ENCODE results near the gene CHD9.
A peak's percentile ranks its signal among the peaks of the same experiment; 100 is the strongest.
"Not testable (repeated sequence)": the region's sequence is repeated elsewhere in the genome, so short reads cannot be mapped to it uniquely, and the experiment has no call there.

CHD9 gene, protein sequence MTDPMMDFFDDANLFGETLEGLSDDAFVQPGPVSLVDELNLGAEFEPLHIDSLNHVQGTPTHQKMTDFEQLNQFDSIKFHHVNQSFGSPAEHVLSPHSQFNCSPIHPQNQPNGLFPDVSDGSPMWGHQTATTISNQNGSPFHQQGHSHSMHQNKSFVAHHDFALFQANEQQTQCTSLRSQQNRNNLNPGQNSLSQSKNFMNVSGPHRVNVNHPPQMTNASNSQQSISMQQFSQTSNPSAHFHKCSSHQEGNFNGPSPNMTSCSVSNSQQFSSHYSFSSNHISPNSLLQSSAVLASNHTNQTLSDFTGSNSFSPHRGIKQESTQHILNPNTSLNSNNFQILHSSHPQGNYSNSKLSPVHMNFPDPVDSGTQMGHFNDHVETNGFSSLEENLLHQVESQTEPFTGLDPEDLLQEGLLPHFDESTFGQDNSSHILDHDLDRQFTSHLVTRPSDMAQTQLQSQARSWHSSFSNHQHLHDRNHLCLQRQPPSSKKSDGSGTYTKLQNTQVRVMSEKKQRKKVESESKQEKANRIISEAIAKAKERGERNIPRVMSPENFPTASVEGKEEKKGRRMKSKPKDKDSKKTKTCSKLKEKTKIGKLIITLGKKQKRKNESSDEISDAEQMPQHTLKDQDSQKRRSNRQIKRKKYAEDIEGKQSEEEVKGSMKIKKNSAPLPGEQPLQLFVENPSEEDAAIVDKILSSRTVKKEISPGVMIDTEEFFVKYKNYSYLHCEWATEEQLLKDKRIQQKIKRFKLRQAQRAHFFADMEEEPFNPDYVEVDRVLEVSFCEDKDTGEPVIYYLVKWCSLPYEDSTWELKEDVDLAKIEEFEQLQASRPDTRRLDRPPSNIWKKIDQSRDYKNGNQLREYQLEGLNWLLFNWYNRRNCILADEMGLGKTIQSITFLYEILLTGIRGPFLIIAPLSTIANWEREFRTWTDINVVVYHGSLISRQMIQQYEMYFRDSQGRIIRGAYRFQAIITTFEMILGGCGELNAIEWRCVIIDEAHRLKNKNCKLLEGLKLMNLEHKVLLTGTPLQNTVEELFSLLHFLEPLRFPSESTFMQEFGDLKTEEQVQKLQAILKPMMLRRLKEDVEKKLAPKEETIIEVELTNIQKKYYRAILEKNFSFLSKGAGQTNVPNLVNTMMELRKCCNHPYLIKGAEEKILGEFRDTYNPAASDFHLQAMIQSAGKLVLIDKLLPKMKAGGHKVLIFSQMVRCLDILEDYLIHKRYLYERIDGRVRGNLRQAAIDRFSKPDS (N-terminal part only)

DNA sequence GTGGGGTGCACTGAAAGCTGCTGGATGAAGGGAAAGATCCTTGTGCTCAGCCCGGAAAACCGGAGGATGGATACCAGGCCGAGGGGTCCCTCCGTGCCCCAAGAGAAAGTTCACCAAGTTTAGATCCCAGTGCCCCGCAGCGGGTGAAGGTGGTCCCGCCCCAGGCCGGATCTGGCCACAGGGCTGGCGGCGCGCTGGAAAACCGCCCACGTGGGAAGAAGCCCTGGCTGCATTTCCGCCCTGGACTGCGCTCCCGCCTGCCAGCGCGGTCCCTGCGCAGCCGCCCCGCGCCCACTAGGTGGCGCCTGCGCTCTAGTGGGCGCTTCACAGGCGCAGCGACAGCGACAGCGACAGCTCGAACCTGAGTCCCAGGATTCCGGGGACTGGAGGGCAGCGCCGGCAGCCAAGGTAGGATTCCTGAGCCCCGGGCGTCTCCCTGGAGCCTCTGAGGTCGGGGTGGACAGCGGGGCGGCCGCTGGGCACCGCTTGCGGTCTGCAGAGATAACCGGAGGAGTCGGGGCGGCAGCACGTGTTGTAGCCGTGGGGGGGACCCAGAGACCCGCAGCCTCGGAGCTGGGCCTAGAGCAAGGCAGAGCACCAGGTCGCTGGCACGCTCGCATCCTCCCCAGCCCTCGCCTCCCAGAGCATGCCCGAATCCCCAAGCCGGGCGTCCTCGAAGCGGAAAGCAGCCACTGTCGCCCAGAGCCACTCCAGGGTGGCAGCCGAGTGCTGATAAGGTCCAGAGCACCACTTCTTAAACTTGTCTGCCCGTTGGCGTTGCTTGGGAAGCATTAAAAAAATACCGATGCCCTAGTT, at the start of gene CHD9:
CHD9 (plus strand) TSS at position 322 of the 816 bp plus-strand sequence. CDS start 101,099 bp downstream, outside the sequence.
- peak; percentile 40 to 64 (median 50) for DNase-seq (ENCODE audit: low read depth in 2 of 3, low spot score in 2 of 3)

DNA sequence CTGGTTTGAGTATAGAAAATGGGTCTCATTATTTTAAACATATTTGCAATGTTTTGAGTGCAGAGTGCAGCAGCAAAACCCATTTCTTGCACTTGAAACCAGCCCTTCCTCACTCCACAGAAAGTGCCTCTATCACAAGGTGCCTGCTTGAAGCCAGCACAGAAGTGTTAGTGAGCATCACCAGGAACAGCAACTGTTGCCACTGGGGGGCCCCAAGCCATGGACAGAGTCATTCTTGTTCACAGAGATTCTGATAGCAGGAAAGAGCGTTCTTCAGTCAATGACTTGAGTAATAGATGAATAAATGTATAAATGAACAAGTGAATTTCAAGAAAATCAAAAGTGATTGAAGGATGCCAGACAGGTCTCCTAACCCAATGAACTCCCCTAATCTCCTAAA, 47.7 kb upstream of the CHD9 start:
- DNase-seq (ENCODE audit: low read depth in 2 of 3, low spot score in 2 of 3): no peak

- no peak for DNase-seq (ENCODE audit: low read depth in 2 of 3, low spot score in 2 of 3)
These were observed 40.5 kb upstream of the CHD9 start for GRCh38 chr16:53014287-53014686.

GRCh38 chr16:53018834-53019416, 35.9 kb upstream of the CHD9 start:
- DNase-seq (ENCODE audit: low read depth in 2 of 3, low spot score in 2 of 3): no peak

DNA sequence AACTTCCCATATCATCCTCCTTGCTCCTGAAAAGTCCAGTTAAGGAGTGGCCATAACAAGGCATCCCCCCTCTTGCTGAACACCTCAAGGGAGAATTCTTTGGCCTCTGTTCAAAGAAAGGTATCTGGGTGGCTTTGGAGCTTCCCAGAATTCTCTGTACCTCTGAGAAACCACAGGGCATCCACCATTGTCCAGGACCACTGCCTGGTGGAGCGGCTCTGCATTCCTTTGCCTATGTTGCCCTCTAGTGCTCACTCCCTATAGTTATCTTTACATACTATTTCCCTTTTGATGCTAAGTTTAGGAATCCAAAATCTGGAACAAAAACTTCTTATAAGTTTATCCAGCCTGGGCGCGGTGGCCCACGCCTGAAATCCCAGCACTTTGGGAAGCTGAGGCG, 32.4 kb upstream of the CHD9 start:
- DNase-seq (ENCODE audit: low read depth in 2 of 3, low spot score in 2 of 3): no peak

- DNase-seq (ENCODE audit: low read depth in 2 of 3, low spot score in 2 of 3): no peak
These were observed 30.7 kb upstream of the CHD9 start for GRCh38 chr16:53024045-53024444.

DNA sequence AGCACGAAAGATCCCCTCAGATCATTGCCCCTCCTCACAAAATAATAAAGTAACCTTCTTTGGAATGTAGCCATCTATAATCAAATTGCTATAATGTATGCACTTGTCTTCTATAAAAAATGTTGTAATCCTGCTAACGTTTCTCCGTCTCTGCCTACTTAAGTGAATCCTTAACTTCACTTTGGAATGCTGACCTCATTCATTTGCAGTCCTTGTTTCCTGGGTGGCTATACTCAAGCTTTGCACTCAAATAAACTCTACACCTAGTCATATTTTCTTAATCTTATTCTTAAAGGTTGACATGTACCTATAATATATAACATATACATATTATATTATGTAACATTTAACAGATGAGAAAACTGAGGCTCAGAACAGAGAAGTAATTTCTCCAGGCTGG, 24.8 kb upstream of the CHD9 start:
- no peak for DNase-seq (ENCODE audit: low read depth in 2 of 3, low spot score in 2 of 3)

DNA sequence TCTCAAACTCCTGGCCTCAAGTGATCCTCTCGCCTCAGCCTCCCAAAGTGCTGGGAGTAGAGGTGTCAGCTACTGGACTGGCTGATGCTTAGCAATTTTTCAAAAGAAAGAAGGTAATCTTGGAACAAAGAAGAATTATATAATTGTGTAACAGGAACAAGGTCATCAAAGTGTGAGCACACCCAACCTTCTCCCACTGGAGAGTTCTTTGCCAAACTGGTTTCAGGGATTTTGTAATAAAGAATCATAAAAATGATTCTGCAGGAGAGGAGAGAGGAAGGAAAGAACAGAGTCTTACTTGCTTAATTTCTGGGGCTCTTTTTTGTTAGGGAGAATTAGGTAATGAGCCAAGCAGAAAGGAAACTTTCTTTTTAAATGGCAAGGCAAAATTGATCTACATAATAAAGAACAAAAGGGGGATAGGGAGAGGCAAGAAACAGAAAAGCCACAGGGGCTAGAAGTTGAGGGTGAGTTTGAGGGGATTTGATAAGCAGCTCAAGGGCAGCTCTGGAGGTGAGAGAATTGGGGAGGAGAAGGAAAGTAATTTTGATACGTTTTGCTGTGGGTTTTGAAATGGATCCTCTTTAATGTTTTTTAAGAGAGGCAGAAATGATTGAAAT, 23.4 kb upstream of the CHD9 start:
- DNase-seq (ENCODE audit: low read depth in 2 of 3, low spot score in 2 of 3): no peak

DNA sequence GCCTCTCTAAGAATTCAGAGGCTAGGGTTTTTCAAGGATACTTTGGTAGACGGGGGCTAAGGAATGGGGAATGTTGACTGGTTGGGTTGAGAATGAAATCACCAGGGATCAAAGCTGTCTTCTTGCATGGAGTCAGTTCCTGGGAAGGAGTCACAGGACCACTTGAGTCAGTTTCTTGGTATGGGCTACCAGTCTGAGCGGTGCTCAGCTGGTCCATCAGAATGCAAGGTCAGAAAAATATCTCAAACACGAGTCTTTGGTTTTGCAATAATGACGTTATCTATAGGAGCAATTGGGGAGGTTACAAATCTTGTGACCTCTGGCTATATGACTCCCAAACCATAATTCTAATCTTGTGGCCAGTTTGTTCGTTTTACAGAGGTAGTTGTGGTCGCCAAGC, 20.5 kb upstream of the CHD9 start:
- no peak for DNase-seq (ENCODE audit: low read depth in 2 of 3, low spot score in 2 of 3)

DNA sequence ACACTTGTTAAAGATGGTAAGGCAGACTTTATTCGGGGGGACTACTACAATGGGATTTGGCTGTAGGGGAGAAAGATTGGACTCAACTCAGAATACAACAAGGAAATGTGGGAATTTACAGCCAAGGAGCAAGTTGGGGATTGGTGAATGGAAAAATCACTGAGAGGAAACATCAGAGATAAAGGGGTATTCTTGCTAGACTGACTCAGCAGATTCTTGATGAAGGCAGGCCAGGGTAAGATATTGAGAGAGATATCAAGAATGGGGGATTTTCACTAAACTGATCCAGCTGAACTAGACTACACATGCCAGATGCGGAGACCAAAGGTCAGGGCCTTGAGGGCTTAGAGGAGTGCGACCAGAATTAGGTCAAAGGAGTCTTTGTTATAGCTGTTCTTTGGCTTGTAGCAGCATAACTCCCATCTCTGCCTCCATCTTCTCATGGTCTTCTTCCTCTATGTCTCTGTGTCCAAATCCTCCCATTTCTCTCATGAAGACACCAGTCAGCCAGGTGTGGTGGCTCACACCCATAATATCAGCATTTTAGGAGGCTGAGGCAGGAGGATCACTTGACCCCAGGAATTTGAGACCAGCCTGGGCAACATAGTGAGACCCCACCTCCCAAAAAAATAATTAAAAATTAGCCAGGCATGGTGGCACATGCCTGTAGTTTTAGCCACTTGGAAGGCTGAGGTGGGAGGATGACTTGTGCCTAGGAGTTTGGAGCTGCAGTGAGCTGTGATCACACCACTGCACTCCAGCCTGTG, 19.4 kb upstream of the CHD9 start:
- DNase-seq (ENCODE audit: low read depth in 2 of 3, low spot score in 2 of 3): no peak

- no peak for DNase-seq (ENCODE audit: low read depth in 2 of 3, low spot score in 2 of 3)
These were observed 18.7 kb upstream of the CHD9 start for GRCh38 chr16:53036066-53036465.

GRCh38 chr16:53036711-53037110, 18.1 kb upstream of the CHD9 start:
- not testable (repeated sequence) for DNase-seq (ENCODE audit: low read depth in 2 of 3, low spot score in 2 of 3)

DNA sequence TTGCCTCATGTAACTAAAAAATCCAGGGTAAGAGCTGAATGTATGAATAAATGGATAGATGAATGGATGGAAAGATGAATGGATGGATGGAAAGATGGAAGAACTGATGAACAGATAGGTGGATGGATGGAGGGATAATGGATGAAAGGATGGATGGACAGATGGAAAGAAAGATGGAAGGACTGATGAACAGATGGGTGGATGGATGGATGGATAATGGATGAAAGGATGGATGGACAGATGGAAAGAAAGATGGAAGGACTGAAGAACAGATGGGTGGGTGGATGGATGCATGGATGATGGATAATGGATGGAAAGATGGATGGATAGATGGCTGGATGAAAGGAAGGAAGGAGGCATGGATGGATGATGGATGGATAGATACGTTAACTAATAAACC, 14.0 kb upstream of the CHD9 start:
- no peak for DNase-seq (ENCODE audit: low read depth in 2 of 3, low spot score in 2 of 3)

DNA sequence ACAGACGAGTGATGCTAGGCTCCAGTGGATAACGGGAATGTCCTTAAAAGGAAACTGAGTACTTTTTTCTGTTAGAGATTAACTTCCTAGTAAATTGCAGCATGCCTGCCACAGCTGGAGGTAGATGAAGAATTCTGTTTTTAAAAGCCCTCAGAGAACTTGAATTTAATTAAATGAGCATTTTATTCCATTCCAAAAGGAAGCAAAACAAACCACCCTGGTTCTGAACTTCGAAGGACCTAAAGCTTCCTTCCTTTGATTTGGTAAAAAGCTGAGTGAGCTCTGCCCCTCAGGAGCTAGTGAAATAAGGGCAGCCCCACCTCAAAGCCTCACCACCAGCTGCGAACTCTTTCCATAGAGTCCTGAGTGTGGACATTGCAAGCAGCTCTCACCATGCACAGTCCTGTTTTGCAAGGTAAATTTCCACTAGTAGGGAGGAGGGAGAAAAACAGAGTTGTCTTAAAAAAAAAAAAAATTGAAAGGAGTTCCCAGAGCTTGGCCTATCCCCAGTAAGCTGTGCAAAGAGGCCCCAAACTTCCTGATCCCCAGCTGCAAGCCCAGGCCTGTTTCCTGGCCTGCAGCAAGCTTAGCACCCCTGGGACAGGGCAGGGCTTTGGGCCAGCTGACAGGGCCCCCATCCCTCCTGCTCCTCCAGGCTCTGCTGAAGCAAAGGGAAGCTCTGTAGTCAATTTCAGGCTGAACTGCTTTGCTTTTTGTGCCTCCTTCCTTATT, 13.3 kb upstream of the CHD9 start:
- no peak for DNase-seq (ENCODE audit: low read depth in 2 of 3, low spot score in 2 of 3)

DNA sequence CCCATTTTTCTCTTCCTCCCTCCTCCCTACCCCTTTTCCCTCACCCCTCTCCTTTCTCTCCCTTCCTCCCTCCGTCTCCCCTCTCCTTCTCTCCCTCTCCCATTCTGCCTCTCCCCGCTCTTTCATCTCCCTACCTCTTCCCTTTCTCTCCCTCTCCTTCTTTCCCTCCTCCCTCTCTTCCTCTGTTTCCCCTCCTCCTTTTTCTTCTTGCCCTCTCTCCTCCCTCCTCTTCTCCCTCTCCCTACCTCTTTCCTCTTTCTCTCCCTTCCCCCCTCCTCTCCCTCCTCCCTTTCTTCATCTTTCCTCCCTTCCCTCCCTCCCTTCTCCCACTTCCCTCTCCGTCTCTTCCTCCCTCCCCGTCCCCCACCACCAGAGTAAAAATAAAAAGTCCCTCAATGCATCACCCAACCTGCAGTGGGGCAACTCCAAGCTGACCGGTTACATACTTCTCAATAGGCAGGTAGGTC, 12.5 kb upstream of the CHD9 start:
- no peak for DNase-seq (ENCODE audit: low read depth in 2 of 3, low spot score in 2 of 3)

- no peak for DNase-seq (ENCODE audit: low read depth in 2 of 3, low spot score in 2 of 3)
These were observed 11.4 kb upstream of the CHD9 start for GRCh38 chr16:53043428-53043831.

GRCh38 chr16:53043986-53044601, 10.7 kb upstream of the CHD9 start:
- no peak for DNase-seq (ENCODE audit: low read depth in 2 of 3, low spot score in 2 of 3)

Data from activated CD8-positive, alpha-beta memory T cell treated with anti-CD3 and anti-CD28 coated beads for 48 hours (primary cell).